Inflammatory macrophage (primary cell): ENCODE measurements around the gene KCNQ1OT1.

ENCODE experiments used
- DNase-seq, 2 donors: peaks; one replicate each; pipeline ENCODE4 v3.0.0-alpha.2; 2020 to 2022

The KCNQ1OT1 gene

GRCh38 chr11:2736577-2737225 lies 36.9 kb upstream of the KCNQ1OT1 start:
- DNase-seq, result no peak

GRCh38 chr11:2735053-2735589 lies 35.3 kb upstream of the KCNQ1OT1 start:
- no peak for DNase-seq

- no peak for DNase-seq
Observed at GRCh38 chr11:2734181-2735052, 34.6 kb upstream of the KCNQ1OT1 start.

- DNase-seq, result no peak
Observed at GRCh38 chr11:2732940-2733628, 33.3 kb upstream of the KCNQ1OT1 start.

DNA sequence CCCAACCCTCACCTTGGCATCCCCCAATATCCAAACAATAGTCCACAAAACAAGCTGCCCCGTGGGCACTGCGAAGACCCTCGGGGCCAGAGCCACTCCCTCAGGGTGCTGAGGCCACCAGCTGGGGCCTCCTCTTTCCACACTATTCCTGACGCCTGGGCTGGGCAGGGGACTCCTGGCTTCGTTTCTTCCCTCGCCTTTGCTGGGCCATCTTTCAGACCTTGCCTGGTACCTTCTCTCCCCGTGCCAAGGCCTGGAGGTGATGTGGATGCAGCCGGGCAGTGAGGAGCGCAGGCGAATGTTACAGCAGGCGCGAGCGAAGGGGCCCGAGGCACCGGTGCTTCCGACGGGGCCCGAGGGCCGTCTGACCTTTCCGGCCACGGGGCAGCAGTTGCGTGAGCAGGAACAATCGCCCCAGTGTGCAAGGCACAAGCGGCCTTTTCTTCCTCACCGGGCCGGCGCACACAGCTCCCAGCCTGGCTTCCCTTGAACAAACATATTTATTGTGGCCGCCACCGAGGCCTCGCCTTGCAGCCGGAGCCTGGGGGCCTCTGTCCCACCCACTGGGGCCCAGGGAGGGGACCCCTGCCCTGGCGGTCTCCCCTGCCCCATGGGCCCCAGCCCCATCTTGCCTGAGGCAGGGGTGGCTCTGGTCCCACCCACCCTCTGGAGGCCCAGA lies 32.6 kb upstream of the KCNQ1OT1 start:
- no peak for DNase-seq

DNA sequence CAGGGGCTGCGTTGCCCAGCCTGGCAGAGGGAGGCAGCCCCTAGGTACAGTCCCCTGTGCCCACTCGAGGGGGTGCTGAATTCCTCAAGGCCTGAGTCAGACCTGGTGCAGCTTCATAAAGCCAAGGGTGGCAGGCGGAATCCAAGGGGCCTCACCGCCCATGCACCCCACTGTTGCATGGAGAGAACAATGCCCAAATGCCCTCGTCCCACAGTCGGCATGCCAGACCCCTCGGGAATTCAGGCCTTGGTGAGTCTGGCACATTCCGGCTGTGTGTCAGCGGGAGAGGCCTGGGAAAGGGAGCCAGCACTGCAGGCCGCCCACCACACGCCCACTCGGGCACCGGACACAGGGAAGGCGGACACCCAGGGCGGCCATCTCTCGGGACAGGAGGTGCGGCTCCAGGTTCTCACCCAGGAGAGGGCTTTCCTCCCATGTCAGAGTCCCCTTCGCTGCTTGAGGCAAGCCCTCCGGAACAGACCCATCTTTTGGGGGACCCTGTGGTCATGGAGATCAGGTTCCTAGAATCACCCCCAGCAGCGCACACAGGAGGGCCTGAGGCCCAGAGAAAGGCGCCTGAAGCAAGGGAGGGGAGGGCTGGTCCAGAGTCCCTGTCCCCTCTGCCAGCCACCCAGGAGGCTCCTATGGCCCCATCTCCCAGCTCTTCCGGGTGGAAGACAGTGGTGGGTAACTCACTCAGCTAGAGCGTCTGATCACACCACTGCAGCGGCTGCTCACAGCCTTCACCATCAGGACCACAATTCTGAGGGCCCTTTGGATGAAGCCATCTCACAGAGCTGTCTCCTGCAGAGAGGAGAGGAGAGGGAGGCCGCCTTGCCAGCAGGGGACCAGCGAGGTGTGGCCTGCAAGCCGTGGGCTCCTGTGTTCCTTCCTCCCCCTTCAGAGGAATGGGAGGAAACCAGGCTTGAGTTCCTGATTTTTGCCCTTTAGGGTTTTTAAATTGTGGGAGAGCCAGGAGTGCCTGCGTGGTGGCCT lies 31.6 kb upstream of the KCNQ1OT1 start:
- peak in 1 of 2 donors; percentile 13 for DNase-seq

- no peak for DNase-seq
Observed at GRCh38 chr11:2730272-2731129, 30.7 kb upstream of the KCNQ1OT1 start.

DNA sequence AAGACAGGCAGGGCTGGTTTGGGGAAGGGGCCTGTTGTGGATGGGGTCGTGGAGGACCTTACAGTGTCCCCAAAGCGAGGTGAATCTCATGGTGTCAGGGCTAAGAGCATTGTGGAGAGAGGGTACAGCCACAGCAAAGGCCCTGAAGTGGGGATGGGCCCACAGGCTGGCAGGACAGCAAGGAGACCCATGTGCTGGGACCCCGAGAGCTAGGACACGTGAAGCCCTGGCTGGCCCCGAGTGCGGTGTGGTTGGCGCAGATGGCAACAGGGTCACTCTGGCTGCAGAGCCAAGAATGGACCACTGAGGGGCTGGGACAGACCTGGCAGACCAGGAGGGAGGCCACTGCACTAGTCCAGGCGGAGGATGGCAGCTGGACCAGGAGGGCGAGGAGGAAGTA lies 30.0 kb upstream of the KCNQ1OT1 start:
- DNase-seq, result no peak

DNA sequence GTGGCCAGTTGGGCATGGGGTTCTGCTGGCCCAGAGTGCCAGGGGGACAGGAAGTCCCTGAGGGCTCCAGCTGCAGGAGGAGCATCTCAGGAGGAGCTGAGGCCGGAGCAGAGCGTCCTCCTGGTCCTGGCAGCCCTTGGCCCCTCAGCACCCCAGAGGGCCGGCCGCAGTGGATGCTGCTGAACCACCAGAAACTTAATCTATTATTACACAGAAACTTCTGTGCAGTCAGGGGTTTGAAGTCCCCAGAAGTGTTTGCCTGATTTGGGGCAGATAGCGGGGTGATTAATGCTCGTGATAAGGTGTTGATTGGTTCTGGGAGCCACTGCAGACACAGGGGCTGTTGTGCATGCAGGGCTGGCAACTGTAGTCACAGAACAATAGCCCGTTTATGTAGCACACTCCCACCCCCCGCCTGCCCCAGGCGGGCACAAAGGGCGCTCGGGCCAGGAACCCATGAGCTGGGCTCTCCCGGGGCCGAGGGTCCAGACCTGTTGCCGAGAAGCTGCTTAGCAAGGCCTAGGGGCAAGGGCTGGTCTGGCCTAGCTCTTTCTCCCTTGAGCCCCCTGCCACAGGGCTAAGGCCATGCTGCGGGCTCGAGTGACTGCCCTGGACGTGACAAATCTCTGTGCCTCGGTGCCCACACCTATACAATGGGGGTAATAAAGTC lies 29.0 kb upstream of the KCNQ1OT1 start:
- no peak for DNase-seq

- peak; percentile 4 to 43 for DNase-seq
Observed at GRCh38 chr11:2728128-2728662, 28.4 kb upstream of the KCNQ1OT1 start.

DNA sequence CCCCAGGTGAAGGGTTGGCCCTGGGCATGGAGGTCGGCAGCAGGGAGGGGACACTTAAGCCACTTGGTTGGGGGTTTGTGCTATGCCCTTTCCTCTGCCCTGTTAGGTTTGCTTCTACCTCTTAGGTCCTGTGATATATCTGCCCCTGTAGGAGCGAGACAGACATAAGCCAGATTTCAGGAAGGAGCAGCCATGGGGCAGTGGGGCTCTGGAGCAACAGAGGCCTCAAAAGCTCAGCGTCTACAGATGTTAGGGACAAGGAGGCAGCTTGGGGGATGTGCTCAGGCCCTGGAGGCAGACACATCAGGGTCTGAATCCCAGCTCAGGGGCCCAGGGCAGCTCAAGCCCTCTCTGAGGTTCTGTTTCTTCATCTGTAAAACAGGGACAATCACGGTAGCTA lies 27.2 kb upstream of the KCNQ1OT1 start:
- DNase-seq, result no peak

DNA sequence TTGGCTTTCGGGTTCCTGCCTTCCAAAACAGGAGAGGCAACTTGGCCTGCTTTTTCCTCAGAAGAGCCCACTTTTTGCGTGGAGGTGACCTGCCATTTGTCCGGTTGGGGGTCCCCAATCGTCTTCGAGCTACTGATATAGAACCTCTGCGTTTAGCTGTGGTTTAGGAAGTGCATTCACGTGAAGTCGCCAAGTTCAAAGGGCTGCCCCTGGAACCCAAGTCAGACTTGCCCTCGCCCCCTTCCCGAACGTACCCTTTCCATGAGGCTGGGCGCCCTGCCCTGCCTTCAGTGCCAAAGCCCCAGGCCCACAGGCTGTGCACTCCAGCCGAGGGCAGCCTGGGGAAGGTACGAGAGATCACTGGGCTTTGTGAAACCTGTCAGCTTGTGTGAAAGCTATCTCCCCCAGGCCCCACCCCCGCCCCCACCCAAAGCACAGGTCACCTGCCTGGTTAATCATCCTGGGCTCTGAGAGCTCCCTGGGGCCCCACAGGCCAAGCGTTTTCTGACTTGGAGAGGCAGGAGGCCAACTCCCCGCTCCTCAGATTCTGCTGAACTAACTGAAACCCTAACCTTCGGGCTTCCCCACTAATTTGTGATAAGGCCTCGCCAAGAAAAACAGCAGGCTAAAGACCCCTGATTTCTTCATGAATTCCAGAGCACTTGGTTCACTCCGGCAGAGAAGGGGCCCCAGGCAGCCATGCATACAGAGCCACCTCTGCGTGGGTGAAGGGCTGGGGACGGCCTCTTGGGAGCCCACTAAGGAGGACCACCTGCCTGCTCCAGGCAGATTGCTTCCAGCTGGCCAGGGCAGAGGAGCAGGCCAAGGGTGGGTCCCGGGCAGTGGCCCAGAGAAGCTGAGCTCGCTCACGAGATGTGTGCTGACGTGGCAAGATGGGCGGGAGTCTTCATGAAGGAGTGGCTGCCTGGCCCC lies 25.8 kb upstream of the KCNQ1OT1 start:
- DNase-seq, result no peak

- no peak for DNase-seq
Observed at GRCh38 chr11:2724653-2725367, 25.0 kb upstream of the KCNQ1OT1 start.

GRCh38 chr11:2724104-2724503 lies 24.3 kb upstream of the KCNQ1OT1 start:
- no peak for DNase-seq

- DNase-seq, result no peak
Observed at GRCh38 chr11:2722955-2723354, 23.2 kb upstream of the KCNQ1OT1 start.

DNA sequence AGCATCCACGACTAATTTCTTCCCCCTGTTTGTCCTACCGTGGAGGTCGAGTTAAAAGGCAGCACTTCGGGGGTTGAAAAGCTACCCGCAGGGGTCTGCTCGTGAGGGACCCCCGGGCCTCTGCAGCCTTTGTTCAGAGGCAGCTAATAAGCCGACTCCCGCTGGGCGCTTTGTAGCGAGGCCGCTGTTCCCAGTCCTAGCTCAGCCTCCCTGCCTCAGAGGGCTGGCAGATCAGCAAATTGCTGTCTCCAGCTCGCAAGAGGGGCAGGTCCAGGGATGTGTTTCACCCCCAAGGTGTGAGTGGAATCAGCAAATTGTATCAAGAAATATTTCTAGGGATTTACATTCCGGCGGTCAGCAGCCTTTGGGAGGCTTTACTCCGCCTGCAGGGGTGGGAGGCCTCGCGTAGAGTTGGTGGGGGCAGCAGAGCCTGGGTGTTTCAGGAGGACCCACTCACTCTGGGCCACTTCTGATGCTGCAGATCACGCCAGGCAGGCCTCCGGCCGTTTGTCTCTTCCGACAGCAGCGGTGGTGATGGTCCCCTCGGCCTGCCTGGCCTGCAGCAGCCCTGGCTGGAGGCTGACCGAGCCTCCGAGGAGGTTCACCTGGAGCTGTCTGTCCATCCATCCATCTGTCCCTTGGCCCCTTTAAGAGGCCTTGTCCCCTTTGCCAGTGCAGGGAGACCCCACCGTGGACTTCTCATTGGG lies 21.6 kb upstream of the KCNQ1OT1 start:
- no peak for DNase-seq
